Loucy (cell line): ENCODE results near the gene PRKAA2.

Experiments
- EZH2phosphoT487 ChIP-seq: fragments of 200-600 bp; IDR thresholded peaks from 2 replicates; pipeline ENCODE4 v1.6.1; 2018; ENCODE audit warnings: antibody characterized with exemption, mild to moderate bottlenecking, moderate library complexity, borderline replicate concordance
- TF ChIP-seq, protein P1 (sequence below): fragments of 200-600 bp; sonication (generic); conservative IDR thresholded peaks from 2 replicates; pipeline ENCODE4 v1.5.1; 2014; ENCODE audit warnings: mild to moderate bottlenecking, antibody characterized with exemption, low read length

DNA sequence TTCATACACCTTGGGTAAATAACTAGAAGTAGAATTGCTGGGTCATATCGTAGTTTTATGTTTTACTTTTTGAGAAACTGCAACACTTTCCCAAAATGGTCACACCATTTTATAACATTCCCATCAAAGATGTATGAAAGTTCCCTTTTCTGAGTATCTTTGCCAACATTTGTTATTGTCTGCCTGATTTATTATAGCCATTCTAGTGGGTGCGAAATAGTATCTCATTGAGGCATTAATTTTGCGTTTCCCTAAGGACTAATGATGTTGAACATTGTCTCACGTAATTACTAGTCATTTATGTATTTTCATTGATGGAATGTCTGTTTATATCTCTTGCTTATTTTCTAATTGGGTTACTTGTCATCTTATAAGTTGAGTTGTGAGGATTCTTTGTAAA, 3.4 kb downstream of the PRKAA2 start:
- TF ChIP-seq, protein P1, sequence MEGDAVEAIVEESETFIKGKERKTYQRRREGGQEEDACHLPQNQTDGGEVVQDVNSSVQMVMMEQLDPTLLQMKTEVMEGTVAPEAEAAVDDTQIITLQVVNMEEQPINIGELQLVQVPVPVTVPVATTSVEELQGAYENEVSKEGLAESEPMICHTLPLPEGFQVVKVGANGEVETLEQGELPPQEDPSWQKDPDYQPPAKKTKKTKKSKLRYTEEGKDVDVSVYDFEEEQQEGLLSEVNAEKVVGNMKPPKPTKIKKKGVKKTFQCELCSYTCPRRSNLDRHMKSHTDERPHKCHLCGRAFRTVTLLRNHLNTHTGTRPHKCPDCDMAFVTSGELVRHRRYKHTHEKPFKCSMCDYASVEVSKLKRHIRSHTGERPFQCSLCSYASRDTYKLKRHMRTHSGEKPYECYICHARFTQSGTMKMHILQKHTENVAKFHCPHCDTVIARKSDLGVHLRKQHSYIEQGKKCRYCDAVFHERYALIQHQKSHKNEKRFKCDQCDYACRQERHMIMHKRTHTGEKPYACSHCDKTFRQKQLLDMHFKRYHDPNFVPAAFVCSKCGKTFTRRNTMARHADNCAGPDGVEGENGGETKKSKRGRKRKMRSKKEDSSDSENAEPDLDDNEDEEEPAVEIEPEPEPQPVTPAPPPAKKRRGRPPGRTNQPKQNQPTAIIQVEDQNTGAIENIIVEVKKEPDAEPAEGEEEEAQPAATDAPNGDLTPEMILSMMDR, result no peak
- no peak for TF ChIP-seq EZH2phosphoT487
